ENCODE results near the gene GGT7.
"Not testable (repeated sequence)": the region's sequence is repeated elsewhere in the genome, so short reads cannot be mapped to it uniquely, and the experiment has no call there.

GGT7 gene

GRCh38 chr20:34880971-34881370 lies 8.3 kb upstream of the GGT7 start:
- DNase-seq, result not testable (repeated sequence)

- no peak for DNase-seq
Measured at GRCh38 chr20:34880215-34880850, 7.7 kb upstream of the GGT7 start.

GRCh38 chr20:34876406-34877282 lies 4.0 kb upstream of the GGT7 start, which contains the start of gene ACSS2:
ACSS2 (plus strand) TSS chr20:34876612; CDS start chr20:34876646, 34 bp downstream.
- no peak for DNase-seq

GRCh38 chr20:34875642-34876405 lies 3.2 kb upstream of the GGT7 start:
- peak; percentile 90 for DNase-seq

GRCh38 chr20:34874094-34874654 lies 1.5 kb upstream of the GGT7 start:
- peak; percentile 79 for DNase-seq

- no peak for DNase-seq
Measured at GRCh38 chr20:34873583-34874093, 982 bp upstream of the GGT7 start.

GRCh38 chr20:34871966-34872621 lies 562 bp downstream of the GGT7 start:
- DNase-seq, result peak; percentile 45

GRCh38 chr20:34871320-34871926 lies 1.2 kb downstream of the GGT7 start:
- no peak for DNase-seq

- DNase-seq, result no peak
Measured at GRCh38 chr20:34864216-34864615, 8.4 kb downstream of the GGT7 start.

GRCh38 chr20:34863421-34863965 lies 9.2 kb downstream of the GGT7 start:
- no peak for DNase-seq

- DNase-seq, result no peak
Measured at GRCh38 chr20:34862724-34863123, 9.9 kb downstream of the GGT7 start.

- no peak for DNase-seq
Measured at GRCh38 chr20:34861386-34862084, 11.1 kb downstream of the GGT7 start.

GRCh38 chr20:34859826-34860545 lies 12.7 kb downstream of the GGT7 start:
- DNase-seq, result no peak

- DNase-seq, result no peak
Measured at GRCh38 chr20:34859367-34859766, 13.3 kb downstream of the GGT7 start.

GRCh38 chr20:34852298-34852697 lies 20.4 kb downstream of the GGT7 start:
- DNase-seq, result no peak

GRCh38 chr20:34850969-34851368 lies 21.7 kb downstream of the GGT7 start:
- DNase-seq, result no peak

GRCh38 chr20:34849778-34850177 lies 22.9 kb downstream of the GGT7 start:
- DNase-seq, result no peak

GRCh38 chr20:34848597-34848996 lies 24.1 kb downstream of the GGT7 start:
- DNase-seq, result no peak

- no peak for DNase-seq
Measured at GRCh38 chr20:34843421-34843820, 29.2 kb downstream of the GGT7 start.

GRCh38 chr20:34842143-34842542 lies 30.5 kb downstream of the GGT7 start:
- no peak for DNase-seq
